ENCODE results near the gene AIF1. TPM values are rescaled to one million over a fixed set of nuclear protein-coding genes. Genes with fewer than 3 reads are reported as not detected.

AIF1 gene
- total RNA-seq, 1 experiment from 2014 or later, result not detected

DNA sequence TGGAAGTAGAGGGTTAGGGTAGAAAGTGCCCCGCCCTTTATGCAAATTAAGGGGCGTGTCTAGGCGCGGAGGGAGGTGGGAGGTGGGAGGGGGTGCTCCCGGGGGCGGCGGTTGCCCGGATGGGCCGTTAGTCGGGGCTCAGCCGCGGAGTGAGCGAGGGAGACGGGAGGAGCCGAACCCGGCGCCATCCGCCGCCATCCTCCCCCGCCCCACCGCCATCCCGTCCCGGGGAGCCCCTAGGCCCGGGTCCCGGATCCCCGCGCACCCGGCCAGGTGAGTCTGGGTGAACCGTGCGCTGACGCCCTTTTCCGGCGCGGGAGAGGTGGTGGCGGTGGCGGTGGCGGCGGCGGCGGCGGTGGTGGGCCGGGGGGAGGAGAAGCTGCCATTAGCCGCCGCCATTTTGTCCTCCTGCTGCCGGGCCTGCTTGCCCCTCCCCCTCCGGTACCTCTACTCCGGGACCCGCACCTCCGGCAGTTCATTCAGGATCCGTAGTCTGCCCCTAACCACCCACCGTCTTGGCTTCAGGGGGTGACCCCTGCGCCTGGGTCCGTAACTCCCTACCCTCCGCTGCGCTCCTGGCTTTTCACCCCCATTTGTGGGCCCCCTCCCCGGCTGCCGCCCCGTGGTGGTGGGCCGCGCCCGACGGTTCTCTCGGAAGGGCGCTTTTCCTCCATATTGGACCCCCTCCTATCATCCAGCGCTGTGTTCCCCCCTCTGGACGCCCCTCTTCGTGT is 5.7 kb downstream of the AIF1 start, which contains the start of gene PRRC2A:
Gene PRRC2A (plus strand): TSS at position 130 of the 734 bp plus-strand sequence. CDS start 2,075 bp downstream, outside the sequence.
- peak; percentile 72 for DNase-seq (ENCODE audit: low spot score)

GRCh38 chr6:31621320-31621939 is 6.4 kb downstream of the AIF1 start:
- no peak for DNase-seq (ENCODE audit: low spot score)

DNA sequence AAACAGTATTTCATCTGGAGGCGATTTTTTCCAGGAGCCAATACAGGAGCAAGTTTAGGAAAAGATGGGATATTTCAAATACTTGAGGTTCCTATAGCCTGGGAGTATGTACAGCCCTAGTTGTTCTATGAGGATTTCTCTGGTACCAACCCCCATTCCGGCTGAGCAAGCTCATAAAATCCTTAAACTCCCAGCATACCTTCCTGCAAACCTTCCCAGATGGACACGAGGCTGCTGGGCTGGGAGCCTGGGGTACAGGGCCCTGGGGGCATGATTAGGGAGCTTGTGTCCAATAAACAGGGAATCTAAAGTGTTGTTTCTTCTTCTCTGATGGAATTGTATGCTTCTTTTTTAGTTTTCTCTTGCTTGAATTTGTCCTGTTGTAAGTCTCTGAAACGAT is 7.0 kb downstream of the AIF1 start:
- no peak for DNase-seq (ENCODE audit: low spot score)

DNA sequence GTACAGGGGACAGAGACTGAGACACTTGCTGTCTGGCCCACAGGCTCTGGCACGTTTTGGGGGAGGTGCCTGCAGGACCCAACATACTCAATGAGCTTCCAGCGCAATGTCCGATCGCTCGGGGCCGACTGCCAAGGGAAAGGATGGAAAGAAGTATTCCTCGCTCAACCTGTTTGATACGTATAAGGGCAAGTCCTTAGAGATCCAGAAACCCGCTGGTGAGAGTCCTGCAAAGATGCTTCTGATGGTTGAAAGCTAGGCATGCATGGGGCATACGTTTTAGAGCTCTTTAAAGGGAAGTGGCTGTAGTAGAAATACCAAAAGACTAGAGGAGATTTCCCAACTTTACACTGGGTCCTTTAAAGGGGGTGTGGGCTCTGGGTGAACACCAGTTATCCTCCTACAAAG is 7.7 kb downstream of the AIF1 start:
- no peak for DNase-seq (ENCODE audit: low spot score)

- no peak for DNase-seq (ENCODE audit: low spot score)
Measured at GRCh38 chr6:31624070-31624469, 9.0 kb downstream of the AIF1 start.

- no peak for DNase-seq (ENCODE audit: low spot score)
Measured at GRCh38 chr6:31626952-31627351, 11.9 kb downstream of the AIF1 start.

DNA sequence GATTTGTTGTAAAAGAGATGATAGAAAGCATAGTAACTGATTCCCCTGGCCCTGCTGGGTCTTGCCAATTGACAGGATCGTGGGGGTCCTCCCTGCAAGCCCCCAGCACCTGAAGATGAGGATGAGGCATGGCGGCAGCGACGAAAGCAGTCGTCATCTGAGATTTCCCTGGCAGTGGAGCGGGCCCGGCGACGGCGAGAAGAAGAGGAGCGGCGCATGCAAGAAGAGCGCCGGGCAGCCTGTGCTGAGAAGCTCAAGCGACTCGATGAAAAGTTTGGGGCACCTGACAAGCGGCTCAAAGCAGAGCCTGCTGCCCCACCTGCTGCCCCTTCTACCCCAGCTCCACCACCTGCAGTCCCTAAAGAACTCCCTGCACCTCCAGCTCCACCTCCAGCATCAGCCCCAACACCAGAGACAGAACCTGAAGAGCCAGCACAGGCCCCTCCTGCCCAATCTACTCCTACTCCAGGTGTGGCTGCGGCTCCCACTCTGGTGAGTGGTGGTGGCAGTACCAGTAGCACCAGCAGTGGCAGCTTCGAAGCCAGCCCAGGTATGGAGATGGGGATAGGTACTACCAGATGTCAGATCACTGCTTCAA is 12.8 kb downstream of the AIF1 start:
- DNase-seq (ENCODE audit: low spot score), result no peak

GRCh38 chr6:31629014-31629413 is 14.0 kb downstream of the AIF1 start:
- DNase-seq (ENCODE audit: low spot score), result no peak

GRCh38 chr6:31630177-31630934 is 15.3 kb downstream of the AIF1 start:
- no peak for DNase-seq (ENCODE audit: low spot score)

DNA sequence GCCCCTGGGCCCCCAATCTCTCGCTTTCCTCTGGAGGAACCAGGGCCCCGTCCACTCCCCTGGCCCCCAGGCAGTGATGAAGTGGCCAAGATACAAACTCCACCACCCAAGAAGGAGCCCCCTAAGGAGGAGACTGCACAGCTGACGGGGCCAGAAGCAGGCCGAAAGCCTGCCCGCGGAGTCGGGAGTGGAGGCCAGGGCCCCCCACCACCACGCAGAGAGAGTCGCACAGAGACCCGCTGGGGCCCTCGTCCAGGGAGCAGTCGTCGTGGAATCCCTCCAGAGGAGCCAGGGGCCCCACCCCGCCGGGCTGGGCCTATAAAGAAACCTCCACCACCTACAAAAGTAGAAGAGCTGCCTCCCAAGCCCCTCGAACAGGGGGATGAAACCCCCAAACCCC is 16.2 kb downstream of the AIF1 start:
- DNase-seq (ENCODE audit: low spot score), result no peak

- DNase-seq (ENCODE audit: low spot score), result no peak
Measured at GRCh38 chr6:31631681-31632278, 16.7 kb downstream of the AIF1 start.

DNA sequence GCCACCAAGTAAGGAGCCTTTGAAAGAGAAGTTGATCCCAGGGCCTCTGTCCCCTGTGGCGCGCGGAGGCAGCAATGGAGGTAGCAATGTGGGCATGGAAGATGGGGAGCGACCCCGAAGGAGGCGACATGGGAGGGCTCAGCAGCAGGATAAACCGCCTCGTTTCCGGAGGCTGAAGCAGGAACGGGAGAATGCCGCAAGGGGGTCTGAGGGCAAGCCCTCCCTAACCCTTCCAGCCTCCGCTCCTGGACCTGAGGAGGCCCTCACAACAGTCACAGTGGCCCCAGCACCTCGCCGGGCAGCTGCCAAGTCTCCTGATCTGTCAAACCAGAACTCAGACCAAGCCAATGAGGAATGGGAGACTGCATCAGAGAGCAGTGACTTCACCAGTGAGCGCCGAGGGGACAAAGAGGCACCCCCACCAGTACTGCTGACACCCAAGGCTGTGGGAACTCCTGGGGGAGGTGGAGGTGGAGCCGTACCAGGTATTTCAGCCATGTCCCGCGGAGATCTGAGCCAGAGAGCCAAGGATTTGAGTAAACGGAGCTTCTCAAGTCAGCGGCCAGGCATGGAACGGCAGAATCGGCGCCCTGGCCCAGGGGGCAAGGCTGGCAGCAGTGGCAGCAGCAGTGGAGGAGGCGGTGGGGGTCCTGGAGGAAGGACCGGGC is 17.4 kb downstream of the AIF1 start:
- DNase-seq (ENCODE audit: low spot score), result no peak

GRCh38 chr6:31633447-31633846 is 18.4 kb downstream of the AIF1 start:
- DNase-seq (ENCODE audit: low spot score), result no peak

DNA sequence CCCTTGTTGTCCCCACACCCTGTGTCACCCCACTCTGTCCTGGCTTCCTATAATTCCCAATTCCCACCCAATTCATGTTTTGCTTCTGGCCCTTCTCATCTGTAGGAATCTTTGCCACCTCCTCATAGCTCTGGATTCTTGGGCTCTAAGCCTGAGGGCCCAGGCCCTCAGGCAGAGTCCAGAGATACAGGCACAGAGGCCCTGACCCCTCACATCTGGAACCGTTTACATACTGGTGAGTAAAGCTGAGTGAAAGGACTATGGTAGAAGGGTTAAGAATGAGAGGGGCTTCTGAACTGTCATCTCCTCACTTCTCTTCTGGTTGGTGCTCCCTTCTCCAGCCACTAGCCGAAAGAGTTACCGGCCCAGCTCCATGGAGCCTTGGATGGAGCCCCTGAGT is 19.1 kb downstream of the AIF1 start:
- no peak for DNase-seq (ENCODE audit: low spot score)

DNA sequence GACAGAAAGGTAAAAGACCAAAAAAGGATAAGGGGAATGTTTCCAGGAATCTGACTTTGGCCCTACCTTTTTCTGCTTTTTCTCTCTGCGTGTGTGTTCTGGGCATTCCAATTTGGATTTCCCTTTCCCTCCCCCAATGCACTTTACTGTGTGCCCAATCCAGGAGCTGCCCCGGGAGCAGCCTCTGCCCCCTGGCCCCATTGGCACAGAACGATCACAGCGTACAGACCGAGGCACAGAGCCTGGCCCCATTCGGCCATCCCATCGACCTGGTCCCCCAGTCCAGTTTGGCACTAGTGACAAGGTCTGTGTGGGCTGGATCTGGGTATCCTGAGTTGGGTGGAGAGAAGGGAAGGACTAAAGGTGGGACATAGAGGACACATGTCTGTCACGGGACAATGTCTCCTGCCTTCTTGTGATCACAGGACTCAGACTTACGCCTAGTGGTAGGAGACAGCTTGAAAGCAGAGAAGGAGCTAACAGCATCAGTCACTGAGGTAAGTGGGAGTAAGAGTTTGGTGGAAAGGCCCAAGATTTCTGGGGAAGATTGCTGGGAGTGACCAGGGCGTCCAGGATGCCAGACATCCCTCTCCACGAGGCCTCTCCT is 20.0 kb downstream of the AIF1 start:
- no peak for DNase-seq (ENCODE audit: low spot score)

GRCh38 chr6:31636698-31637596 is 21.9 kb downstream of the AIF1 start:
- DNase-seq (ENCODE audit: low spot score), result no peak

GRCh38 chr6:31639043-31639442 is 24.0 kb downstream of the AIF1 start:
- DNase-seq (ENCODE audit: low spot score), result no peak

GRCh38 chr6:31639449-31639861 is 24.4 kb downstream of the AIF1 start:
- DNase-seq (ENCODE audit: low spot score), result peak; percentile 88

GRCh38 chr6:31640612-31641011 is 25.6 kb downstream of the AIF1 start:
- no peak for DNase-seq (ENCODE audit: low spot score)

- DNase-seq (ENCODE audit: low spot score), result no peak
Measured at GRCh38 chr6:31641370-31641769, 26.3 kb downstream of the AIF1 start.
